HG03108 (cell line): ENCODE data around the gene OBSCN.

Source experiments
- ATAC-seq: cut with Tn5 transposase; IDR thresholded peaks from one replicate; pipeline ENCODE4 v1.9.1; 2021; ENCODE audit warnings: moderate library complexity; ENCODE audit not compliant: unreplicated experiment

The OBSCN gene

DNA sequence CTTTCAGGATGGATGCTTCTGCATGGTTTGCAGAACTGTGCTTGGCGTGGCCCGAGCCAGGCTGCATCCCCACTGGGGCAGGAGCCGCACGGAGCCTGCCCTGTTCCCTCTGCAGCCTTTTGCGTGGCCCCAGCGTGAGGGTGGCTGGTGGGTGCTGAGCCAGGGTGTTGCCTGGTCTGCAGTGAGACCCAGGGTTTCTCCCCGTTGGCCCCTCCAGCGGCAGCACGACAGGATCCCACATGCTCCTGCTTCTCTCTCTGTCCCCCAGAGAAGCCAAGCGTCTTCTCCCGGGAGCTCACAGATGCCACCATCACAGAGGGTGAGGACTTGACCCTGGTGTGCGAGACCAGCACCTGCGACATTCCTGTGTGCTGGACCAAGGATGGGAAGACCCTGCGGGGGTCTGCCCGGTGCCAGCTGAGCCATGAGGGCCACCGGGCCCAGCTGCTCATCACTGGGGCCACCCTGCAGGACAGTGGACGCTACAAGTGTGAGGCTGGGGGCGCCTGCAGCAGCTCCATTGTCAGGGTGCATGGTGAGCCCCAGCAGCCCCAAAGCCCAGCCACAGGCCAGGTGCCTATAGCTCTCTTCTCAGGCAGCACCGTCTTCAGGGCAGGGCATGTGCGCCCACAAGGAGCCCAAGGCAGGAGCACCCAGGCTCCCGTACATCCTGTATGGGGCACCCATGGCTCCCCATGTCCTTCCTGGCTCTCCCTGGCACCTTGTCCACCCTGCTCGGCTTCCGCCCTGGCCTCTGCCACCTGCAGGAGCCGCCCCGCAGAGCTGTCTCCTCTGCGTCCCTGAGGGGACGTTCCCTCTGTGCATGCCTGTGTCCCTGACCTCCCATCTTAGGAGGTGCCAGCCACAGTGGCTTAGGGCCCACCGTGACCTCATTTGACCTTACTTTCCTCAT, 78.9 kb downstream of the OBSCN start:
- no peak for ATAC-seq

DNA sequence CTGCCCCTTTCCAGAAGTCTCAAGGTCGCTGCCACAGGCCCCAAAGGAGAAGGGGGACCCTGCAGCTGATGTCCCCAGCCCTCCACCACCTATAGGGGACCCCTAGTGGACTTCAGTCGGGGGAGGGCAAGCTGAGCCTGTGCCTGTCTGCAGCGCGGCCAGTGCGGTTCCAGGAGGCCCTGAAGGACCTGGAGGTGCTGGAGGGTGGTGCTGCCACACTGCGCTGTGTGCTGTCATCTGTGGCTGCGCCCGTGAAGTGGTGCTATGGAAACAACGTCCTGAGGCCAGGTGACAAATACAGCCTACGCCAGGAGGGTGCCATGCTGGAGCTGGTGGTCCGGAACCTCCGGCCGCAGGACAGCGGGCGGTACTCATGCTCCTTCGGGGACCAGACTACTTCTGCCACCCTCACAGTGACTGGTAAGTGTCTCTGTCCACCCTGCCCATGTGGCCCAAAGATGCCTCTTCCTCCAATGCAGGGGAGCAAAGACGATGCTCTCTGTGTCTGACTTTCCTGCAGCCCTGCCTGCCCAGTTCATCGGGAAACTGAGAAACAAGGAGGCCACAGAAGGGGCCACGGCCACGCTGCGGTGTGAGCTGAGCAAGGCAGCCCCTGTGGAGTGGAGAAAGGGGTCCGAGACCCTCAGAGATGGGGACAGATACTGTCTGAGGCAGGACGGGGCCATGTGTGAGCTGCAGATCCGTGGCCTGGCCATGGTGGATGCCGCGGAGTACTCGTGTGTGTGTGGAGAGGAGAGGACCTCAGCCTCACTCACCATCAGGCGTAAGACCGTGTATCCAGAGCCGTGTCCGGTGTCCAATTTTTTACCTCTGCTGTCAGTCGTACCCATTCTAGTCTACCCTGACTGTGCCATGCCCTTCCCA, 79.9 kb downstream of the OBSCN start:
- no peak for ATAC-seq

DNA sequence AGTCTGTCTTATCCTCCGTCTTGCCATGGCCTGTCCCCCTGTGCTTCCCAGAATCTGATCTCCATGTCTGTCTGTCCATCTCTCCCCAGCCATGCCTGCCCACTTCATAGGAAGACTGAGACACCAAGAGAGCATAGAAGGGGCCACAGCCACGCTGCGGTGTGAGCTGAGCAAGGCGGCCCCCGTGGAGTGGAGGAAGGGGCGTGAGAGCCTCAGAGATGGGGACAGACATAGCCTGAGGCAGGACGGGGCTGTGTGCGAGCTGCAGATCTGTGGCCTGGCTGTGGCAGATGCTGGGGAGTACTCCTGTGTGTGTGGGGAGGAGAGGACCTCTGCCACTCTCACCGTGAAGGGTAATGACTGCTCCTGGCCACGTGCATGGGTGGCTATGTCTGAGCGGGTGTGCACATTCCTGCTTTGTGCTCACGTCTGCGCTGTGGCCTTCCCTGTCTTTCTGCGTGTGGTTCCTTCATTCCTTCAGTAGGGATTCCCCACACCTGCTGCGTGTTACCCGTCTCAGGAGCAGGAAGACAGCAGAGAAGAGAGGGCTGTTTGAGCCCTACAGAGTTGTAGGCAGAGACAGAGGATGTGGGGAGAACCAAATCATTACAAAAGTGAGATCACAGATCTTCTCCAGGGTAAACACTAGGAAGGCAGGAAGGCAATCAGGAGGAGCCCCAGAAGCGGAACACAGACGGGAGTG, 80.8 kb downstream of the OBSCN start:
- no peak for ATAC-seq

DNA sequence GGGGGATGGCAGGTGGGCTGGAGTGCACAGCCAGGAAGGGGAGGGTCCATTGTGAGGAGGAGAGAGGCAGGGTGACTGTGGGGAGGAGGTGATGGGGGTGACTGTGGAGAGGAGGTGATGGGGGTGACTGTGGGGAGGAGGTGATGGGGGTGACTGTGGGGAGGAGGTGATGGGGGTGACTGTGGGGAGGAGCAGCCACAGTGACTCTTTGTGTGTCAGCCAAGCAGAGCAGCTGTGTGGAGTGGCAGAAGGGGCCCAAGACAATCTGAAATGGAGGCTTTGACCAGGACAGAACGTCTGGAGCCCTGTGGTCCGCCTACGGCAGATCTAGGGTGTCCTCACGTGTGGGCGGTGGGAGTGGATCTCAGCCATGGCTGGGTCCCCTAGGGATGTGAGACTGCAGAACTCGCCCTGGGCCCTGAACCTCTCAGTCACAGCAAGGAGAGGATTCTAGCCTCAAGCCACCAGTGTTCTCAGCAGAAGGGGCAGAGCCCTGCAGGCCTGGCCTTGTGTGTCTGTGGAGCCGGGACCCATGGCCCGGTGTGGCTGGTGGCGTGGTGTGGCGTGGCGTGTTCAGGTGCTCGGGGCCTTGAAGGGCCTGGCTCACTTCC, 81.5 kb downstream of the OBSCN start:
- ATAC-seq: no peak

DNA sequence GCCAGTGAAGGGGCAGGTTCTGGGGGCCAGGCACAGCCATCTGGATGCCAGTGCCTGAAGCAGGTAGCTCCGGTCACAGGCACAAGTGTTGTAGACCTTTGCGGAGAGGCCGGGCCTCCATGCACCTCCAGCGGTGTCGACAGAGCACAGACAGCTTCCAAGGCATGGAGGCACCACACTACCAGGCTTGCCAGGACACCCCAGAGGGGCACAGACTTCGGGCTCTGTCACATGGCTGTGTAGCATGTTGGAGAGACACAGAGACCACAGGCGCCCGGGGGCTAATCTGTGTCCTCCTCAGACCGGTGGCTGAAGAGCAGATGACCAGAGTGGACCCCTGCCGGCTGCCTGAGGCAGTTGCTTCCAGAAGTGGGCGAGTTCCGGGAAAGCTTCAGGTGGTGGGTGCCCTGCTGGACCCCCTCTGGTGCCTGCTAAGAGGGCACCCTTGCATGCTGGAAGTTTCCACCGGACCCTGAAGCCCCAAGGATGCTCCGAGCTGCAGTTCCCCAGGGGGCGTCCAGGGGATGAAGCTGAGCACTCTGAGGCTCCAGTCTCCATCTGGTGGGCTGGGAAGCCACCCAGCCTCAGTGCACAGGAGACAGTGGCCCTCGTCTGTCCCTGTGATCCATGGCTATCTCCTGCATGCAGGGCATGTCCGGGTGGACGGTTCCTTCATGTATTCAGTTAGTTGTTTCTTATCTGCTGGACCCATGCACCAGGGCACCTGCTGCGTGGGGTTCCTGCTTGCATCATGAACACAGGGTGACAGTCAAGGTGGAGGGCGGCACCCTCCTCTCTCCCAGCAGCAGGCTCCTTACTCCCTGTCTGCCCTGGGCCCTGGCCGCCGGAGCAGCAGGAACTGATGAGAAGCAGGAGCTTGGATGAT, 82.4 kb downstream of the OBSCN start:
- no peak for ATAC-seq

DNA sequence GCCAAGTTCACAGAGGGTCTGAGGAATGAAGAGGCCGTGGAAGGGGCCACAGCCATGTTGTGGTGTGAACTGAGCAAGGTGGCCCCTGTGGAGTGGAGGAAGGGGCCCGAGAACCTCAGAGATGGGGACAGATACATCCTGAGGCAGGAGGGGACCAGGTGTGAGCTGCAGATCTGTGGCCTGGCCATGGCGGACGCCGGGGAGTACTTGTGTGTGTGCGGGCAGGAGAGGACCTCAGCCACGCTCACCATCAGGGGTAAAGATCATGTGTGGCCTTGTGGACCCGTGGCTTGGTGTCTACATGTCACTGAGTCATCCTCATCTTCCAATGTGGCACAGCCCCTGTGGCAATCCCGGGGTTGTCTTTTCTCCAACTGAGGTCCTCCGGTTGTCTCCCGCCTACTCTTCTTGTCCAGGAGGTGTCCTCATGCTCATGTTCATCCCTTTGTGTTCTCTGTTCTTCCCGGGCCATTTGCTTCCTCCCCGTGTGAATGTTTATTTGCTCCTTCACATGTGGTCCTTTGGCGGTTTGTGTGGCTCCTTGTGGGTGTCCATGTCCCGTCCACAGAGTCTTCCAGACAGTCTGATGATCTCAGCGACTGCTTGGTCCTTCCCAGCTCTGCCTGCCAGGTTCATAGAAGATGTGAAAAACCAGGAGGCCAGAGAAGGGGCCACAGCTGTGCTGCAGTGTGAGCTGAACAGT, 84.2 kb downstream of the OBSCN start:
- no peak for ATAC-seq

DNA sequence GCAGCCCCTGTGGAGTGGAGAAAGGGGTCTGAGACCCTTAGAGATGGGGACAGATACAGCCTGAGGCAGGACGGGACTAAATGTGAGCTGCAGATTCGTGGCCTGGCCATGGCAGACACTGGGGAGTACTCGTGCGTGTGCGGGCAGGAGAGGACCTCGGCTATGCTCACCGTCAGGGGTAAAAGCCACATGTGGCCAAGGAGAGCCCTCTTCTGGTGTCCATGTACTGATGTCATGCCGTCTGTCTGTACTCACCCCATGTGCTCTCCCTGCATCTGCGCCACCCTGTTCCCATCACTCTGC, 84.7 kb downstream of the OBSCN start:
- ATAC-seq: no peak

DNA sequence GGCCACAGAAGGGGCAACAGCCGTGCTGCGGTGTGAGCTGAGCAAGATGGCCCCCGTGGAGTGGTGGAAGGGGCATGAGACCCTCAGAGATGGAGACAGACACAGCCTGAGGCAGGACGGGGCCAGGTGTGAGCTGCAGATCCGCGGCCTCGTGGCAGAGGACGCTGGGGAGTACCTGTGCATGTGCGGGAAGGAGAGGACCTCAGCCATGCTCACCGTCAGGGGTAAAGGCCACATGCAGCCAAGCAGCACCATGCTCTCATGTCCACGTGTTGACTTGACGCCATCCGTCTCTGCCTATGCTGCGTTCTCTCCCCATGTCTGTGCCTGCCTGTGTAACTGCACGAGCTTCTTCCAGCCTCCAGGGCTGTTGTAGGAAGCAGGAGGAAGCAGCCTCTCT, 85.5 kb downstream of the OBSCN start:
- ATAC-seq: no peak

DNA sequence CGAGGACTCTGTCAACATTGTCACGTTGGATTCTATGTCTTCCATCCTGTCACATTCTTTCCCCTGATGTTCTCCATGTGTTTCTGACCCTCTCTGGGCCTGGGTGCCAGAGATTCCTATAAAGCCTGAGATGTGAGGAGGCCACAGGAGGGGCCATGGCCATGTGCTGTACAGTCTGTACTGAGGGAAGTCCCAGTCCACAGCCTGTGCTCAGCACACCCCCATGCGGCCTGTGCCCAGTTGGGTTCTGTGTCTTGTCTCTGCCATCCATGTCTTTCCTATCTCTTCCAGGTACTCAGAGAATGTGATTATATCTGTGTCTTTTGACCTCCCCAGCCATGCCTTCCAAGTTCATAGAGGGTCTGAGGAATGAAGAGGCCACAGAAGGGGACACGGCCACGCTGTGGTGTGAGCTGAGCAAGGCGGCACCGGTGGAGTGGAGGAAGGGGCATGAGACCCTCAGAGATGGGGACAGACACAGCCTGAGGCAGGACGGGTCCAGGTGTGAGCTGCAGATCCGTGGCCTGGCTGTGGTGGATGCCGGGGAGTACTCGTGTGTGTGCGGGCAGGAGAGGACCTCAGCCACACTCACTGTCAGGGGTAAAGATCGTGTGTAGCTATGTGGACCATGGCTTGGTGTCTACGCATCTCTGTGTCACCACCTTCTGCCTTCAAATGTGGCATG, 86.1 kb downstream of the OBSCN start:
- ATAC-seq: no peak

DNA sequence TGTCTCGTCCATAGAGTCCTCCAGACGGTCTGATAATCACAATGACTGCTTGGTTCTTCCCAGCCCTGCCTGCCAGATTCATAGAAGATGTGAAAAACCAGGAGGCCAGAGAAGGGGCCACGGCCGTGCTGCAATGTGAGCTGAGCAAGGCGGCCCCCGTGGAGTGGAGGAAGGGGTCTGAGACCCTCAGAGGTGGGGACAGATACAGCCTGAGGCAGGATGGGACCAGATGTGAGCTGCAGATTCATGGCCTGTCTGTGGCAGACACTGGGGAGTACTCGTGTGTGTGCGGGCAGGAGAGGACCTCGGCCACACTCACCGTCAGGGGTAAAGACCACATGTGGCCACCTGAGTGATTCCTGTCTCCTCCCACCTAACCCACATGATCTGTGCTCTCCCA, 86.9 kb downstream of the OBSCN start:
- no peak for ATAC-seq

DNA sequence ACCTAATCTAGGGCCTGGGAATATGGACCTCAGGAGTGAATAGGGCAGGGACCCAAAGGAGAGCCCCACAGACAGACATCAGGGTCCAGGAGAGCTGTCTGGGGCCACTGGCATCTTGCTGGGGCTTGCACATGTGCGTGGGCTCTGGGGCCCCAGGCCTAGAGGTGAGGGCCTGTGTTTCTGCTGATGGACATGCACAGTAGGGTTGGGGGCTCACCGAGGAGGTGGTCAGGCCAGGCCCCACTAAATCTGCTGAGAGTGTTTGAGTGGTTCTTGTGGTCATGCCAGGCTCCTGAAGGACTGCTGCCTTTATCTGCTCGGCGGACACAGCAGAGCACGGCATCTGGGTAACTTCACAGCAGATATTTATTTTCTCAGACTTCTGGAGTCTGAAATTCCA, 87.4 kb downstream of the OBSCN start:
- no peak for ATAC-seq

DNA sequence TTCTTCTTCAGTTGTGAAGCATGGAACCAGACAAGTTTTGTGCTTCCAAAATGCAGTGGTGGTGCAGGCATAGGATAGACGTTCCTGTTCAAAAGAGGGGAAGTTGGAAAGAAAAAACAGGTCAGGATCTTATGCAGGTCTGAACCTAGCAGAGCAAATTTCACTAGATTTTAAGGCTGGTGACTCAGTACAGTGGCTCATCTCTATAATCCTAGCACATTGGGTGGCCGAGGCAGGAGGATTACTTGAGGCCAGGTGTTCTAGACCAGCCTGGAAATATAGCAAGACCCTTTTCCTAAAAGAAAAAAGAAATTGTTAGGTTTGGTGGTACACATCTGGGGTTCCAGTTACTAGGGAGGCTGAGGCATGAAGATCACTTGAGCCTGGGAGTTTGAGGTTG, 88.1 kb downstream of the OBSCN start:
- ATAC-seq: no peak

DNA sequence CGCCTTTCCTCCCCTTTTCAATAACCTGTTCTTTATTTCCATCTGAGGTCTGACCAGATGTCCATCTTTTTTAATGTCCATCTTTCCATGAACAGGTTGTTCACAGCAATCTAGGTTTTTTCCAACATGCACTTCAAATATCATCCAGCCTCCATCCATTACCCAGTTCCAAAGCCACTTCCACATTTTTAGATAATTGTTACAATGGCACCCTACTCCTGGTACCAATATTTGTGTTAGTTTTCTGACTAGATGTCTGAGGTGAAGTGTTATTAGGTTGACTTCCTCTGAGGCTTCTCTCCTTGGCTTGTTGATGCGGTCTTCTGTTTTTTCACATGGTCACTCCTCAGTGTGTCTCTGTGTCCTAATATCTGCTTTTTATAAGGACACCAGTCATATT, 89.4 kb downstream of the OBSCN start:
- ATAC-seq: no peak

DNA sequence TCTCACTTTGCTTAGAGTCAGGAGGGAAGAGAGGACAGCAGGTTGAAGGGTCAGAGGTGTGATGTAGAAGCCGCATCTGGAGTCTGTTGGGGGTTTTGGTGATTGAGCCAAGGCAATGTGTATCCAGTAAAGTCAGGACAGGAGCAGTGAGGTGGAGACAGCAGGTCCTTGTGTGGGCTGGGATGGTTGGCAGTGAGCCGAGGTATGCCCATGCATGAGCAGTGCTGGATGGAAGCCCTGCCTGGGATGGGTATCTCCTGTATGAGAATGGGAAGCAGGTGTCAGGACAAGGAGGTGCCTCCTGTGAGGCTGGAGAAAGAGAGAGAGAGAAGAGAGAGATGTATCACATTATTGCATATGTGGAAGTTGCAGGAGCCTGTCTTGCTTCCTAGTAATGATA, 90.0 kb downstream of the OBSCN start:
- ATAC-seq: no peak

DNA sequence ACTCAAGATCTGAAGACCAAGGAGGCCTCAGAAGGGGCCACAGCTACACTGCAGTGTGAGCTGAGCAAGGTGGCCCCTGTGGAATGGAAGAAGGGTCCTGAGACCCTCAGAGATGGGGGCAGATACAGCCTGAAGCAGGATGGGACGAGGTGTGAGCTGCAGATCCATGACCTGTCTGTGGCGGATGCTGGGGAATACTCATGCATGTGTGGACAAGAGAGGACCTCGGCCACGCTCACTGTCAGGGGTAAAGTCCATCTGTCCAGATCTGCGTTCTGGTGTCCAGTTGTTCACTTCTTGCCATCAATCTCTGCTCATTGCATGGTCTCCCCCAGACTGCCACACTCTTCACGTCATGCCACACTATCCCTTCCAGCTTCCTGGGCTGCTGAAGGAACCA, 90.6 kb downstream of the OBSCN start:
- ATAC-seq: no peak

DNA sequence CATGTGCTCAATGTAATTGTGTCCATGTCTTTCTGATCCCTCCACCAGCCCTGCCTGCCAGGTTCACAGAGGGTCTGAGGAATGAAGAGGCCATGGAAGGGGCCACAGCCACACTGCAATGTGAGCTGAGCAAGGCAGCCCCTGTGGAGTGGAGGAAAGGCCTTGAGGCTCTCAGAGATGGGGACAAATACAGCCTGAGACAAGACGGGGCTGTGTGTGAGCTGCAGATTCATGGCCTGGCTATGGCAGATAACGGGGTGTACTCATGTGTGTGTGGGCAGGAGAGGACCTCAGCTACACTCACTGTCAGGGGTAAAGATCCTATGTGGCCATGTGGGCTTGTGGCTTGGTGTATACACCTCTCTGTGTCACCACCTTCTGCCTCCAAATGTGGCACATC, 91.4 kb downstream of the OBSCN start:
- no peak for ATAC-seq

DNA sequence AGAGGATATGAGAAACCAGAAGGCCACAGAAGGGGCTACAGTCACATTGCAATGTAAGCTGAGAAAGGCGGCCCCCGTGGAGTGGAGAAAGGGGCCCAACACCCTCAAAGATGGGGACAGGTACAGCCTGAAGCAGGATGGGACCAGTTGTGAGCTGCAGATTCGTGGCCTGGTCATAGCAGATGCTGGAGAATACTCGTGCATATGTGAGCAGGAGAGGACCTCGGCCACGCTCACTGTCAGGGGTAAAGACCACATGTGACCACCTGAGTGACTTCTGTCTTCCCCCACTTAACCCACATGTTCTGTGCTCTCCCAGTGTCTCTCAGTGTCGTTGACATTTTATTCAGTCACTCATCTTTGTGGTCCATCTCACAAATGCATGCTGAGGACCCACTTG, 92.1 kb downstream of the OBSCN start:
- no peak for ATAC-seq

DNA sequence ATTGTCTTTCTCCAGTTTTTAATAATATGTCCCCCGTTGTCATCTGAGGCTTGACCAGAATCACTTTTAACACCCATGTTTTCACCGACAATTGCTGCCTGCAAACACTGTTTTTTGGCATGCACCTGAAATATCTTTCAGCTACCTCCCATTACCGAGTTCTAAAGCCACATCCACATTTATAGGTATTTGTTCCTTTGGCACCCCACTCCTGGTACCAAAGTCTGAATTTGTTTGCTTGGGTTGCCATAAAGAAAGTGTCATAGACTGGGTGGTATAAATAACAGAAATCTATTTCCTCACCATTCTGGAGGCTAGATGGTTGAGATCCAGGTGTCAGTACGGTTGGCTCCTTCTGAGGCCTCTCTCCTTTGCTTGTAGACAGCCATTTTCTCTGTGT, 94.2 kb downstream of the OBSCN start:
- no peak for ATAC-seq

DNA sequence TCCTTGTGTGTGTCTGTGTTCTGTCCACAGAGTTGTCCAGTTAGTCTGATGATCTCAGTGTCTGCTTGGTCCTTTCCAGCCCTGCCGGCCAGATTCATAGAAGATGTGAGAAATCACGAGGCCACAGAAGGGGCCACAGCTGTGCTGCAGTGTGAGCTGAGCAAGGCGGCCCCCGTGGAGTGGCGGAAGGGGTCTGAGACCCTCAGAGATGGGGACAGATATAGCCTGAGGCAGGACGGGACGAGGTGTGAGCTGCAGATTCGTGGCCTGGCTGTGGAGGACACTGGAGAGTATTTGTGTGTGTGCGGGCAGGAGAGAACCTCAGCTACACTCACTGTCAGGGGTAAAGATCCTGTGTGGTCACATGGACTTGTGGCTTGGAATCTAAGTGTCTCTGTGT, 95.8 kb downstream of the OBSCN start:
- no peak for ATAC-seq
